ENCODE data around the gene BEND2. TPM values are rescaled to one million over a fixed set of nuclear protein-coding genes. Genes with fewer than 3 reads are reported as not detected.

BEND2 gene
- total RNA-seq, 4 donors from 2014 or later, result not detected

DNA sequence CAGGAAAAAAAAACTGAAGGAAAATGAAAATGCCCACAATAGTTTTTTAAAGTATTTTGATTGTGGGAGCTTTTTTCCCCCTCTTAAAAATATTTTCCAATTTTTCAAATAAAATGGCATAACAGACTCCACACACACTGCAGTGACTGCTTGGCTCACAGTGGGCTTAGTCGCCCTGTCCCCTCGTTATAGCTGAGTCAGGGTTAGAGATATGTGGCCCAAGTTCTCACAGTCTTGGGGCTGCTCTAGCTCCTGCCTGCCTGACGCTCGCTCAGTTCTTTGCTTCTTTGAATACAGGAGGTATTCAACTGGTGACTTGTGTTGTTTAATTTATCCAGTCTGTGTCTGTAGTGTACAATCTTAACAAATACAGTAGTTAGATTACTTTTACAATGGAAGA is 47.7 kb downstream of the BEND2 start:
- no peak overlapping the region for H3K27ac ChIP-seq
- no peak overlapping the region for H3K4me3 ChIP-seq
- TF ChIP-seq POLR2A (IDR thresholded peaks at IDR 0.05), result no peak
- TF ChIP-seq, protein P1, sequence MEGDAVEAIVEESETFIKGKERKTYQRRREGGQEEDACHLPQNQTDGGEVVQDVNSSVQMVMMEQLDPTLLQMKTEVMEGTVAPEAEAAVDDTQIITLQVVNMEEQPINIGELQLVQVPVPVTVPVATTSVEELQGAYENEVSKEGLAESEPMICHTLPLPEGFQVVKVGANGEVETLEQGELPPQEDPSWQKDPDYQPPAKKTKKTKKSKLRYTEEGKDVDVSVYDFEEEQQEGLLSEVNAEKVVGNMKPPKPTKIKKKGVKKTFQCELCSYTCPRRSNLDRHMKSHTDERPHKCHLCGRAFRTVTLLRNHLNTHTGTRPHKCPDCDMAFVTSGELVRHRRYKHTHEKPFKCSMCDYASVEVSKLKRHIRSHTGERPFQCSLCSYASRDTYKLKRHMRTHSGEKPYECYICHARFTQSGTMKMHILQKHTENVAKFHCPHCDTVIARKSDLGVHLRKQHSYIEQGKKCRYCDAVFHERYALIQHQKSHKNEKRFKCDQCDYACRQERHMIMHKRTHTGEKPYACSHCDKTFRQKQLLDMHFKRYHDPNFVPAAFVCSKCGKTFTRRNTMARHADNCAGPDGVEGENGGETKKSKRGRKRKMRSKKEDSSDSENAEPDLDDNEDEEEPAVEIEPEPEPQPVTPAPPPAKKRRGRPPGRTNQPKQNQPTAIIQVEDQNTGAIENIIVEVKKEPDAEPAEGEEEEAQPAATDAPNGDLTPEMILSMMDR (IDR thresholded peaks at IDR 0.05), result no peak
- TF ChIP-seq POLR2AphosphoS5 (IDR thresholded peaks at IDR 0.05), result no peak
- no peak for TF ChIP-seq EP300 (IDR thresholded peaks at IDR 0.05; ENCODE audit: low read depth)
- 72% methylated on average over 4 of the region's 4 CpGs; no CpG with 5 or more reads in 1 of the 2 donors for WGBS, 2 donors (ENCODE audit: low coverage in 1 of 2)
- no peaks in the 10 kb centered on the region for H3K36me3 ChIP-seq
- H3K9me3 ChIP-seq, result no peaks in the 10 kb centered on the region
- in situ Hi-C loops (cut with MboI; ENCODE audit: low pct_ligation_motif_present in 1 of 4, low pct_unique_long_range_greater_than_20kb in 1 of 4, low sequenced_read_pairs in 3 of 4), result no loop called here
- H3K4me1 ChIP-seq, result no peaks in the 10 kb centered on the region
- H3K27me3 ChIP-seq, result no peaks in the 10 kb centered on the region
- intact Hi-C loops (cut with DNase I; ENCODE audit: low total_unique reads), result no loop called here
- no peak for DNase-seq

DNA sequence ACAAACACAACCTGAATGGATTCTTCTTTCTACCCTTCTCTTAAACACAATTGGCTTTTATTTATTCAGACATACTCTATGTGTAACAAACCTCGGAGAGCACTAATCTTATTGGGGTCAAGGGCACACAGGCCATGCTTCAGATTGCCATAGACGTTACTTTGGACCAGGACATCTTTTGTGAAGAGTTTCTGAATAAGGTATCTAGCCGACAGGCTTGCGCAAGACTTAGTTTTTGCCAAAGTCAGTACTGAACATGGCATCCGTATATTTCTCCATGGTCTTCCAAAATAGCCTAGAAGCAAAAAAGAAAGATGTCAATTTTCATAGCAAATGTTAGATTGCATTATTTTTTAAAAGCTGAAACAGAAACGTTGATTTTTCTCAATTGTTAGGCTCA is 49.8 kb downstream of the BEND2 start:
- Histone ChIP-seq H3K27ac (no peak overlapping the region), H3K4me3 (no peak overlapping the region), H3K9me3 (no peaks in the 10 kb centered on the region), H3K27me3 (no peaks in the 10 kb centered on the region), H3K4me1 (no peaks in the 10 kb centered on the region), H3K36me3 (no peaks in the 10 kb centered on the region)
- in situ Hi-C loops (cut with MboI; ENCODE audit: low pct_ligation_motif_present in 1 of 4, low pct_unique_long_range_greater_than_20kb in 1 of 4, low sequenced_read_pairs in 3 of 4), result no loop called here
- no peak for DNase-seq
- 67 to 74% methylated on average over 3 to 6 of the region's 6 CpGs for WGBS, 2 donors (ENCODE audit: low coverage in 1 of 2)
- no peak for TF ChIP-seq EP300 (IDR thresholded peaks at IDR 0.05; ENCODE audit: low read depth)
- TF ChIP-seq, protein P1 (IDR thresholded peaks at IDR 0.05), result no peak
- TF ChIP-seq POLR2AphosphoS5 (IDR thresholded peaks at IDR 0.05), result no peak
- no peak for TF ChIP-seq POLR2A (IDR thresholded peaks at IDR 0.05)
- intact Hi-C loops (cut with DNase I; ENCODE audit: low total_unique reads), result no loop called here

DNA sequence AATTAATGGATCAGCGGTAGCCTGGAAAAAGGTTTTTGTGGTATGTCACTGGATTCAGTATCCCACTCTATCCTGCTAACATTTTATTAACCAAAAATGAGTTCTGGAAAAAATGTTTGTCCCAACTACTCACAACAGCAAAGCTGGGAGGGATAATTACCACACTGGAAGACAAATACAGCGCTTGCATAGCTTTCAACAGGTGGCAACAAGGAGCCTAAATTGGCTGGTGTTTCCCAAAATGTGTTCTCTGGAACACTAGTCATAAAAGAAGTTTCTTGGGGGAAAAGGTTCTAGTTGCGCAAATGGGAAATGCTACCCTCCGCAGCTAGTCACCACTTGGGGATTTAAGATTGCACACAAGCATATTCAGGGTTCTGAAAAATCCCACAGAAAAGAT is 54.6 kb downstream of the BEND2 start:
- in situ Hi-C loops (cut with MboI; ENCODE audit: low pct_ligation_motif_present in 1 of 4, low pct_unique_long_range_greater_than_20kb in 1 of 4, low sequenced_read_pairs in 3 of 4) (no loop called here), intact Hi-C loops (cut with DNase I; ENCODE audit: low total_unique reads) (no loop called here)
- no peaks in the 10 kb centered on the region for H3K9me3 ChIP-seq
- DNase-seq, result no peak
- H3K36me3 ChIP-seq, result no peaks in the 10 kb centered on the region
- no peaks in the 10 kb centered on the region for H3K4me1 ChIP-seq
- WGBS, 2 donors (ENCODE audit: low coverage in 1 of 2), result 88 to 90% methylated on average over 4 of the region's 4 CpGs
- TF ChIP-seq EP300 (IDR thresholded peaks at IDR 0.05; ENCODE audit: low read depth), result no peak
- TF ChIP-seq, protein P1 (IDR thresholded peaks at IDR 0.05), result no peak
- no peak for TF ChIP-seq POLR2A (IDR thresholded peaks at IDR 0.05)
- TF ChIP-seq POLR2AphosphoS5 (IDR thresholded peaks at IDR 0.05), result no peak
- no peak overlapping the region for H3K27ac ChIP-seq
- no peak overlapping the region for H3K4me3 ChIP-seq
- H3K27me3 ChIP-seq, result no peaks in the 10 kb centered on the region

DNA sequence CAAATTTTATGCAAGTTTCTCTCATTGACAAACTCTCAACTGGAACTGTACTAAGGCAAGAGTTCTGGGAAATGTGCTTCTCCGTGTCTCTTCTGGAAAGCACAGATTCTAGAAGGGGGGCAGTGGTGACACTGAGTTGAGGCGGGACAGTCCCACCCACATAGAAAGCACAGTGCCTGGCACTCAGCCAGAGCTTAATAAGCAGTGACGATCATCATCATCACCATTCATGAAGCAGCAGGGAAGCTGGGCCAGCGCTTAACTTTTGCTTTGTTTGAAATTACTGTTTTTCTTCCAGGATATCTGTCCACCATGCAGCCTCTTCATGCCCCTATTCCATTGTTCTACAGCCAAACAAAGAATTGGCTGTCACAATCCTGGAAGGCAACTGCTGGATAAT is 60.3 kb downstream of the BEND2 start:
- TF ChIP-seq EP300 (IDR thresholded peaks at IDR 0.05; ENCODE audit: low read depth) (no peak), POLR2A (IDR thresholded peaks at IDR 0.05) (no peak), POLR2AphosphoS5 (IDR thresholded peaks at IDR 0.05) (no peak)
- TF ChIP-seq, protein P1 (IDR thresholded peaks at IDR 0.05), result no peak
- no peak overlapping the region for H3K27ac ChIP-seq
- WGBS, 2 donors (ENCODE audit: low coverage in 1 of 2), result 59% methylated on average over 4 of the region's 4 CpGs; no CpG with 5 or more reads in 1 of the 2 donors
- intact Hi-C loops (cut with DNase I; ENCODE audit: low total_unique reads) (no loop called here), in situ Hi-C loops (cut with MboI; ENCODE audit: low pct_ligation_motif_present in 1 of 4, low pct_unique_long_range_greater_than_20kb in 1 of 4, low sequenced_read_pairs in 3 of 4) (no loop called here)
- H3K4me1 ChIP-seq, result no peaks in the 10 kb centered on the region
- no peaks in the 10 kb centered on the region for H3K36me3 ChIP-seq
- no peaks in the 10 kb centered on the region for H3K27me3 ChIP-seq
- H3K9me3 ChIP-seq, result no peaks in the 10 kb centered on the region
- no peak for DNase-seq
- no peak overlapping the region for H3K4me3 ChIP-seq

Data from transverse colon (tissue), 4 donors.